Amniotic stem cell (primary cell): ENCODE data around the gene GJD2.

Experiments used
- DNase-seq: peaks from one replicate; lab custom pipeline; 2025; lab: John Stamatoyannopoulos, UW

Gene GJD2

DNA sequence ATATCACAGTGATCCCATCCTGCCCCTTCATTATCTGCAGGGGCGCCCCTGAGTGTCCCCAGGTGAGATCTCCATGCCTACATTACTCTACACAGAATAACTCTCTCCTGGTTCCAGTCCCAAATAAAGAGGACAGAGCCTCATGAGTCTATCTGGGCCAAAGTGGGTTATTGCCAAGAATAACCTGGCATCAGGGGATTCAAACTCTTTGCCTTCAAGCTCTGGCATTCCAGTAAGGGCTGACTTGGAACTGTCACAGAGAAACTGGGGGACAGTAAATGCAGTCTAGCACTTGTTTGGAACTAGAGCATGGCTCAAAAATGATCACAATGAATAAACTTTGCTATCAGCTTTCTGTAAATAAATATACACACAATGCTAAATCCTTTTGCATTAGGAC is 30.3 kb downstream of the GJD2 start:
- no peak for DNase-seq

DNA sequence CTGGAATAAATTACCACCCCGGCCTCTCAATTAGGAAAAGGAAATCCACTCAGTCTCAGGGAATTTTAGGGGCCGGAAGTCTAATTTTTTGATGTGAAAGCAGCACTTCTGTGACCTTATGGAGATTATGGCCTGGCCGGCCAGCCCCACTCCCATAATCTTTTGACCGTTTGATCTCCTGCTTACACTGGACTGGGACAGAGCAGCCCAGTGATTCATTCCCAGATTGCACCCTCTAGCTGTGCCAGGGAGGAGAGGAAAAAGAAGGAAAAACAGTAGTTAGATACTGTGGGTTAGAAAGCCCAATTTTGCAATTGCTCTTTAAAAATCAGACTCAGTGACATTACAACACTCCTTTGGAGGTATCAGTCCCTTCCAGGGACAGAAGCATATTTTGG is 32.4 kb downstream of the GJD2 start:
- DNase-seq, result no peak

DNA sequence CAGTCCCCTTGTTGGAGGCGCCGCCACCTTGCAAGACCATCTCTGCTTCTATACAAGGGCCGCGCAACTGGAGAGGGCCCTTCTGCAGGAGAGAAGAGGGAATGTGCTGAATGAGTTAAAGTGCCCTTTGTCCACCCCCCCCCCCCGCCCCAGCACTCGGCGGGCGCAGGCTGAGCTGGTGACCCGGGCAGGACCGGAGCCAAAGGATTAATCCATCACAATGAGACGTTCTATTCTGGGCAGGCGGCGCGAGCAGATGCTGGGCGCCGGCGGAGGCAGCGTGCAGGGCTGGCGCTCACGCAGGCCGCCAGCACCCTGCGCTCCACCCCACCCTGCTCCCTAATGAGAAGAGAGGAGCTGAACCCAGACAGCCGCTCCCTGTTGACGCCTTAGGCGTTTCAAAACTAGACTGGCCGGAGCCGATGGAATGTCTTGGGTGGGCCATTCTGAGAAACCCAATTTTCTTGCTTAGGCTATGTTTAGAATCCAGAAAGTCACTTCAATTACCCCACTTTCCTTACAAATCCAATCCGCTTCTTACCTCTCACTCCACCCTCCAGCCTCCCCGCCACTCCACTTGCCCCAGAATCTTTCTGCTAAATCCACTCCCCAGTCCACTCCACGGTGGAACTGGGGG is 32.9 kb downstream of the GJD2 start:
- DNase-seq, result peak; percentile 36

DNA sequence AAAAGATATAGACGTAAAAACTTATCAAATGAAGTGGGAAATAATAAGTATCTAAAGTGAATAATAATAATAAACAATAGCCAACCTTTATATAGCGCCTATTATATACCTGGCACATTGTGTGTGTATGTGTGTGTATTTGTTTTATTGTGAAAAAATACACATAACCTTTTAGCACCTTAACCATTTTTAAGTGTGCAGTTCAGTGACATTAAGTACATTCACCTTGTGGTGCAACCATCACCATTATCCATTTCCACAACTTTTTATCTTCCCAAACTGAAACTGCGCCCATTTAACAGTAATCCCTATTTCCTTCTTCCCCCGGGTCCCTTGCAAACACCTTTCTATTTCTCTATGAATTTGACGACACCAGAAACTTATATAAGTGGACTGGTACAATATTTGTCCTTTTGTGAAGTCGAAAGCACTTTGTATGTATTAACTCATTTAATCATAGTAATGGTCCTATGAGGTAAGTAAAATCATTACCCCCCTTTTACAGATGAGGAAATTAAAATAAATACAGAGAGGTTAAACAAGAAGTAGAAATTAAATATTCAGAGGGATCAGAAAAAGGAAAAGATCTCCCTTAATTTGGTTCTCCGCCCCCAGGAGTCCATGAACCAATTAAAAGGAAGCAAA is 33.5 kb downstream of the GJD2 start:
- no peak for DNase-seq

DNA sequence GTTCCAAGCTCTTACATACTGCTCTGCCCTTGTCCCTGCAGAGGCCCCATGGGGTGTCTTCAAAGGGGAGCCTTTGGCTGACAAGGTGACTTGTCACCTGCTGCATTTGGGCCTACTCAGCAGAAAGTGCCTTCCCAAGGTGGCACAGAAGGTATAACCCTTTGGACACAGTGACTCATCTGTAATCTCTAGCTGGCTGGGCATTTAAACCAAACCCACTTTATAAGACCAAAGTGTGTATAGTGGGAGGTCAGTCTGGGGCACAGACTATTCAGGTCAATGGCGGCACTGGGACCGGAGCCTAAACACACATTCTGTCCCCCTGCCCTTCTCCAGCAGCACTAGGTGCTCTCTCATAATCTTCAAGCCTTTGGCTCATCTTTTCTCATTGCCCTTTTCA is 35.1 kb downstream of the GJD2 start:
- DNase-seq, result no peak

DNA sequence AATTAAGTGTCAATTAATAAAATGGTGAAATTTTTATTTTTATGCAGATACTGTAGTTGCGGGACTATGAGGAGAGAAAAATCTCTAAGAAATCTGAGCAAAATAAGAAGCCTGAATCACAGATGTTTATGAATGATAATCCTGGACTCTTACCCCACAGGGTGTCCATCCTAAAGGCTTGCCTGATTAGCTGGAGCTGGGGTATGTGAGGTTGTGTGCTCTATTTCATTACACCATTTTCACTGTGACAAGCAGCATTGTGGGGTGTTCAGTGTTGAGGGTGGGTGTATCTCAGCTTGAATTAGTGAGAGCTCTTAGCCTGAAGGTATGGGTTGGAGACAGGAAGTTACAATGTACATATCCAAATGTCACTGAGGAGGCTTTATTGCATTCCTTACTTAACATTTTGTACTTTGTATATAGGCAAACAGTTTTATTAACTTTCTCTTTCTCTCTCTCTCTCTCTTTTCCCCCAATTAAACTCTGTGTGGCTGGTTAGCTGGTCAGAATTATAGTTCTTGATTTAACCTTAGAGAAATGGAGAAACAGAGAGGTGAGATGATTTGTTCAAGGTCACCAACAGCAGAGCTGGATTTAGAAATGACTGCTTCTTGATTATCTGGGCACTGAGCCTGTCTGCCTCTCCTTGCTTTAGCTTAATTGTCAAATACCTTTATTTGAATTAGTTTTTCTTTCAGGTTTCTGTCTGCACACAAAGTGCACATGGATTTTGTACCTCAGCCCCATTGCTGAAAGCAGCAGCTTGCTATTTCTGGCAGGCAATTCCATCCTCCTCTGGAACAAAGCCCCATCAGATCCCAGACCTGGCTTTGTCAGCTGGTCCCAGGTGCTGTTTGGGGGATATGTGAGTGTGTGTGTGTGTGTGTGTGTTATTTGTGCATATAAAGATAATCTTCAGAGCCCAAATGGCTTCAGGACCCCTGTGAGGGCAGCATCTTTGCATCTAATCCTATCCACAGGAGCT is 35.8 kb downstream of the GJD2 start:
- no peak for DNase-seq

DNA sequence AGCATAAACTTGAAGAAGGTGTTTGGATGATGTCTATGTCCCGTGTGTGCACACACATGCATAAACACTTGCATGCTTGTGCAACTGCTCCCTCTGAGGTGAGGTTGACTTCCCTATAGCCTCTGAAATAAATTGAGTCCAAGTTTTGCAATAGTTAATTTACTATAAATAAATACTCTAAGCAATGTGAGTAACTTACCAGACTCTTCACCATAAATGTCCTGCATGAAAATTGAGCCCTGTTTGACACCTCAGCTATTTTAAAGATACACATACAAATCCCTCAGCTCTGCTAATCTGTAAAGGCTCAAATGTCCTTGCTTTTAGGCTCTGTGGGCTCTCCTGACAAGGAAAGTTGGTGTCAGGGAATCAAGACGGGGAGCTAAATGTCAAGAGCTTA is 37.1 kb downstream of the GJD2 start:
- DNase-seq, result no peak

DNA sequence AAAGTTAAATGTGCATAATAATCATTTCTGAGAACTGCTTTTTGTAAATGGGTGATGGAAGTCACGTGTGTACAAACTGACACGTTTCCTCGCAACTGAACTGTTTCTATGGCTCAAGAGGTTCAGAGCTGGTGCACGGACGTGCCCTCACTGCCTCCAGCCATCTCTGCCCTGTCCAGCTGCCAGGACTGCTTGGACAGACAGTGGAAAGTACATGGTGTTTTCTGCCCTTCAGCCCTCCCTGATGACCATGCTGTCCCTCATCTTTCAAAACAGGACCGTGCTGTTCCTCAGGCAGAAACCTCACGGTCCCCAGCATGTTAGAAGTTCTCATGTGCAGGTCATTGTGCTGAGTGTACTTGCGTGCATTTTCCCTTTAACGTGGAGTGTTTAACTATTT is 38.7 kb downstream of the GJD2 start:
- DNase-seq, result no peak

DNA sequence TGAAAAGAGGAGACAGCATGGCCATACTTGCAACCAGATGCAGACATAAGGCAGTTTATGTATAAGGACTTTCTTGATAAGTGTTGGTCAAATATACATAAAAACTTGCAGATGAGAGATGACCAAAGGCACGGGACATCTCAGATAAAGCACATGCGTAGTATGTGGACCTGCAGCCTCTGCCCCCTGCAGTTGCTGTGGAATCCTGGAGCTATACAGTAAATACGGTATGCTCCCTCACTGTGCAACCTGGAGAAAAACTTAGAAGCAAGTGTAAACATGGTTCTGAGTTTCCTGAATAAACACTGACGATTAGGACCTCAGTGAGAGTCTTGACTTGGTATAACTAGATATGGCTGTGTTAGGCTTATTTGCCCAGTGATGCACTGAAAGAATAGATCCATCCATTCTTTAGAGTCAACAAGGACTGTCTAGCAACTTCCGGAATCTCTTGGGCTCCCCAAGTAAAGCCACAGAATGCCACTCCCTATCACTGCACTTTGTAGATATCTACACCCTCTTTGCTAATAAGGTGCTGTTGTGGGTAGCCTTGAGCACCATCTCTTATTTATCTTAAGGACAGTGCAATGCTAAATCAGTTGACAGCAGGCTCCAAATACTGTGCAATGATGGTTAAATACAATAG is 40.2 kb downstream of the GJD2 start:
- no peak for DNase-seq

DNA sequence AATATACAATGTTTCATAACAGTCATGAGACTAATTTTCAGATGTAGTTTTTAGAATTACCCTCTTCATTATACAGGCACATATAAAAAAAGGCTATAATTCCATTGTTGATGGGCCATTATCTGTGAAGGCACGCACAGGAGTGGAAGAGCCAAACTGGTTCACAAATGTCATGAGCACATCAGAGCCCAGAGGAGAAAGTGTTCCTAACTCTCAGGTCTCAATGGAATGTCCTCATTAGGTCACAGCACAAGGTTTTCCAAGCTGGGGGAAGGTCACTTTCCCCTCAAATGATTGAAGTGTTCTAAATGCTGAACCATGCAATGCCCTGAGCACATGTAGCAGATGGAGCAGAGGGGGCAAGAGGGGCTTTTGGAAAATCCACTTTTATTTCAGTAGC is 41.2 kb downstream of the GJD2 start:
- DNase-seq, result no peak

DNA sequence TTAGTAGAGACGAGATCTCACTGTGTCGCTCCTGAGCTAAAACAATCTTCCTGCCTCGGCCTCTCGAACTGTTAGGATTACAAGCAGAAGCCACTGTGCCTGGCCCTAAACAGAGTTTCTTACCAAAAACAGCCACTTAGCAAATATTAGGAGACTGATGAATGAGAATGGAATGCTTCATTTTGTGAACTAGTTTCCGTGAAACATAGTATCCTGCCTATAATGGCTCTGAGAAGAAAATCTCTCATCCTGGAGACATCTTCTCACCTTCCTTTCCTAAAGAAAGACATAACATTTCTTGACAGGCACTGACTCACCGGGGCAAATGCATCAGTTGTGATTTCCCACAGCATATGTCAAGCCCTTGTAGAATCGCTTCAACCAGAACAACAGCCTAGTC is 44.9 kb downstream of the GJD2 start:
- DNase-seq, result no peak

DNA sequence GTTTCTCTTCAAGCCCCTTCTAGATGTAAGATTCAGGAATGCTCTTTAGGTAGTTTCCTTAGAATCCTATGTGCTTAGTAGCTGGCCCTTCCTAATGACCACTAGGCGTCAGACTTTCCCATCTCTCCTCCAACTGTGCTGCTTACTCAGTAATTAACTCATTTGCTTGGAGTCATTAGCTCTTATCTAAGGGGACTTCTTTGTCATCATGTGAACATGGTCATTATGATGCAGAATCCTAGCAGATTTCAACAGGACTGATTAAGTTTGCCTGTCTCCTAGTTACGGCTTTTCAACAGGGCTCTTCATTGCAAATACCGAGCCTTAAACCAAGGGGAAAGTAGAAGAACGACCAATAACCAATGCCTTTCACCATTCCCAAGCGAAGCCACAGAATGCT is 46.4 kb downstream of the GJD2 start:
- no peak for DNase-seq

DNA sequence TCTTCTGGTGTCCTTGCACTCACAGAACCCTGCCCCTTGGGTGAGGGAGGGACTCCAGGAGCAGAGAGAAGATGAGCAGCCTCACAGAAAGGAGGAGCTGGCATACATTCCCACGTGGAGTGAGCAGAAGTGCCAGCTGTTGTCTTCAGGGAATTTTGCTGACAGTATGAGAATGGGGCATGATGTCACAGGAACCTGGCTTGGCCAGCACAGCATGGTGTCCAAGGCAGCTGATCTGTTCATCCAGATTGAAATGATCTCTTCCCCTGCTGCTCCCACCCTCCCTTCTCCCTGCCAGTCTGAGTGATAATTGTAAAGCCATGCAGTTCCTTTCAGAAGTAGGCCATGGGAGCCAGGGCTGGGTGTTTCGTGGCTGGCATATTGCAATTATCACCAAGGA is 53.3 kb downstream of the GJD2 start:
- no peak for DNase-seq
